ENCODE measurements around the gene TNRC6B.
"Not testable (repeated sequence)": the region's sequence is repeated elsewhere in the genome, so short reads cannot be mapped to it uniquely, and the experiment has no call there.

The TNRC6B gene

GRCh38 chr22:40177738-40178416 is at the start of gene TNRC6B:
TSS of gene TNRC6B (plus strand) at chr22:40177925. CDS start at chr22:40178136, 211 bp downstream.
- peak; percentile 89 for DNase-seq

- DNase-seq = no peak
These were observed 48.7 kb upstream of the TNRC6B start for GRCh38 chr22:40128989-40129388.

GRCh38 chr22:40137132-40137531 is 40.6 kb upstream of the TNRC6B start:
- no peak for DNase-seq

GRCh38 chr22:40138866-40139265 is 38.9 kb upstream of the TNRC6B start:
- DNase-seq = no peak

GRCh38 chr22:40147388-40148176 is 30.1 kb upstream of the TNRC6B start:
- no peak for DNase-seq

GRCh38 chr22:40153192-40153591 is 24.5 kb upstream of the TNRC6B start:
- no peak for DNase-seq

GRCh38 chr22:40153705-40154104 is 24.0 kb upstream of the TNRC6B start:
- no peak for DNase-seq

- no peak for DNase-seq
These were observed 21.7 kb upstream of the TNRC6B start for GRCh38 chr22:40156001-40156516.

GRCh38 chr22:40156682-40157081 is 21.0 kb upstream of the TNRC6B start:
- not testable (repeated sequence) for DNase-seq

GRCh38 chr22:40157330-40157945 is 20.3 kb upstream of the TNRC6B start:
- DNase-seq = no peak

GRCh38 chr22:40161194-40161593 is 16.5 kb upstream of the TNRC6B start:
- no peak for DNase-seq

GRCh38 chr22:40165537-40165936 is 12.2 kb upstream of the TNRC6B start:
- DNase-seq = not testable (repeated sequence)

- DNase-seq = no peak
These were observed 2.0 kb upstream of the TNRC6B start for GRCh38 chr22:40175611-40176244.

GRCh38 chr22:40176921-40177737 is 596 bp upstream of the TNRC6B start:
- peak; percentile 15 for DNase-seq

GRCh38 chr22:40178417-40179409 is 988 bp downstream of the TNRC6B start:
- no peak for DNase-seq

GRCh38 chr22:40179526-40179925 is 1.8 kb downstream of the TNRC6B start:
- no peak for DNase-seq

- DNase-seq = no peak
These were observed 2.7 kb downstream of the TNRC6B start for GRCh38 chr22:40180403-40180802.

- no peak for DNase-seq
These were observed 3.6 kb downstream of the TNRC6B start for GRCh38 chr22:40181323-40181722.

- no peak for DNase-seq
These were observed 4.6 kb downstream of the TNRC6B start for GRCh38 chr22:40182231-40182835.

GRCh38 chr22:40183029-40183581 is 5.4 kb downstream of the TNRC6B start:
- no peak for DNase-seq
